GM19468 (cell line): ENCODE results near the gene COPG1.

Experiments used
- ATAC-seq: cut with Tn5 transposase; IDR thresholded peaks from one replicate; pipeline ENCODE4 v1.9.1; 2021; ENCODE audit warnings: mild to moderate bottlenecking, moderate library complexity, moderate number of reproducible peaks; ENCODE audit not compliant: unreplicated experiment; ENCODE audit errors: extremely low read depth

COPG1 gene

GRCh38 chr3:129278439-129278965 is 29.1 kb downstream of the COPG1 start, which contains the start of gene HMCES:
Gene HMCES, plus strand, starts transcription at chr3:129278870. Its CDS starts 863 bp downstream, at chr3:129279733.
- no peak for ATAC-seq

- no peak for ATAC-seq
Measured at GRCh38 chr3:129278966-129279906, 29.8 kb downstream of the COPG1 start.

- no peak for ATAC-seq
Measured at GRCh38 chr3:129280183-129280582, 30.8 kb downstream of the COPG1 start.

- no peak for ATAC-seq
Measured at GRCh38 chr3:129281726-129282125, 32.3 kb downstream of the COPG1 start.

GRCh38 chr3:129282727-129283327 is 33.4 kb downstream of the COPG1 start:
- peak; percentile 56 for ATAC-seq

GRCh38 chr3:129286081-129286480 is 36.7 kb downstream of the COPG1 start:
- ATAC-seq, result no peak

- no peak for ATAC-seq
Measured at GRCh38 chr3:129288446-129288845, 39.0 kb downstream of the COPG1 start.

- no peak for ATAC-seq
Measured at GRCh38 chr3:129289201-129289921, 40.0 kb downstream of the COPG1 start.

GRCh38 chr3:129291236-129291886 is 42.0 kb downstream of the COPG1 start:
- no peak for ATAC-seq

GRCh38 chr3:129295286-129295685 is 45.9 kb downstream of the COPG1 start:
- no peak for ATAC-seq

- ATAC-seq, result no peak
Measured at GRCh38 chr3:129304146-129304961, 54.9 kb downstream of the COPG1 start.

- no peak for ATAC-seq
Measured at GRCh38 chr3:129304962-129305222, 55.5 kb downstream of the COPG1 start.

GRCh38 chr3:129305592-129306091 is 56.2 kb downstream of the COPG1 start:
- ATAC-seq, result no peak

- ATAC-seq, result no peak
Measured at GRCh38 chr3:129308636-129309035, 59.2 kb downstream of the COPG1 start.

- ATAC-seq, result peak; percentile 42
Measured at GRCh38 chr3:129310111-129311011, 61.0 kb downstream of the COPG1 start.

GRCh38 chr3:129311054-129311902 is 61.9 kb downstream of the COPG1 start:
- no peak for ATAC-seq

- no peak for ATAC-seq
Measured at GRCh38 chr3:129312021-129312639, 62.7 kb downstream of the COPG1 start.
